ENCODE measurements around the gene LIMK1. TPM values are rescaled to one million over a fixed set of nuclear protein-coding genes. Genes with fewer than 3 reads are reported as not detected.

Gene LIMK1
- total RNA-seq, 1 experiment from 2014 or later = 56.3 TPM

GRCh38 chr7:74129887-74130286 is 46.3 kb downstream of the LIMK1 start:
- BruUV-seq (replicated peaks) = no TSS peak
- ChIA-PET POLR2A (no interaction called here), CTCF (no interaction called here)

More at GRCh38 chr7:74129887-74130286, 46.3 kb downstream of the LIMK1 start:
- Histone ChIP-seq H3K9me2 (ENCODE audit: insufficient read depth) (no peaks in the 10 kb centered on the region), H2AFZ (ENCODE audit: low read depth, low read length, poor library complexity, severe bottlenecking) (no peak overlapping the region), H3K4me2 (ENCODE audit: low read length) (no peak overlapping the region), H3K4me3 (replicated peaks in 1 of 2; ENCODE audit: low read depth in 1 of 2, low read length in 2 of 2) (no peak overlapping the region), H3K36me3 (ENCODE audit: control insufficient read depth in 1 of 2, insufficient read depth in 2 of 2, low read length in 2 of 2) (no peaks in the 10 kb centered on the region), H3K9me3 (ENCODE audit: control insufficient read depth in 1 of 2, insufficient read depth in 1 of 2, low read depth in 1 of 2, low read length in 2 of 2) (no peaks in the 10 kb centered on the region), H3K79me2 (ENCODE audit: insufficient read depth, low read length) (no peaks in the 10 kb centered on the region), H3K27me3 (ENCODE audit: insufficient read depth, low read length) (no peaks in the 10 kb centered on the region), H4K20me1 (ENCODE audit: insufficient read depth) (no peaks in the 10 kb centered on the region), H3K27ac (ENCODE audit: low read depth, low read length) (no peak overlapping the region), H3K9ac (ENCODE audit: low read length) (no peak overlapping the region), H3K4me1 (ENCODE audit: control insufficient read depth in 1 of 2, insufficient read depth in 2 of 2, low read length in 2 of 2) (peaks cover 24 to 33% of the 10 kb centered on the region in 2 experiments)
- RAD21 ChIA-PET (ENCODE audit: low non-redundant PET in 1 of 2, low total read pairs in 2 of 2, uncharacterized antibody in 2 of 2, unreplicated experiment in 2 of 2) = interaction anchor here in 1 of 2 experiments (0.5 kb wide), 1 partner anchor 91 kb away, joined by 4 read pairs; no protein-coding TSS in a partner anchor
- DNase-seq (ENCODE audit: low read depth, low spot score) = no peak
- TF ChIP-seq SP1 (IDR thresholded peaks at IDR 0.05; ENCODE audit: low read depth) (no peak), YY1 (IDR thresholded peaks at IDR 0.05; ENCODE audit: extremely low read depth, insufficient replicate concordance, low read depth, low read length) (no peak), ELF1 (IDR thresholded peaks at IDR 0.05; ENCODE audit: borderline replicate concordance, low read depth) (no peak), EGR1 (IDR thresholded peaks at IDR 0.05; ENCODE audit: low read depth) (no peak), ZFX (IDR thresholded peaks at IDR 0.05) (no peak), TCF7L2 (IDR thresholded peaks at IDR 0.05; ENCODE audit: borderline replicate concordance, extremely low read depth, insufficient read depth, insufficient read length) (no peak), MAX (IDR thresholded peaks at IDR 0.05) (no peak), FOSL1 (IDR thresholded peaks at IDR 0.05; ENCODE audit: low read depth) (no peak), REST (IDR thresholded peaks at IDR 0.05; ENCODE audit: low read depth) (no peak), EZH2 (IDR thresholded peaks at IDR 0.05) (no peak), RAD21 (IDR thresholded peaks at IDR 0.05; ENCODE audit: low read depth) (no peak), POLR2AphosphoS5 (IDR thresholded peaks at IDR 0.05; ENCODE audit: low read depth, low read length) (no peak), EZH2phosphoT487 (IDR thresholded peaks at IDR 0.05; ENCODE audit: borderline replicate concordance) (no peak), SRF (IDR thresholded peaks at IDR 0.05; ENCODE audit: low read depth) (no peak), SIN3A (IDR thresholded peaks at IDR 0.05; ENCODE audit: low read depth) (no peak)
- TF ChIP-seq, protein P1, sequence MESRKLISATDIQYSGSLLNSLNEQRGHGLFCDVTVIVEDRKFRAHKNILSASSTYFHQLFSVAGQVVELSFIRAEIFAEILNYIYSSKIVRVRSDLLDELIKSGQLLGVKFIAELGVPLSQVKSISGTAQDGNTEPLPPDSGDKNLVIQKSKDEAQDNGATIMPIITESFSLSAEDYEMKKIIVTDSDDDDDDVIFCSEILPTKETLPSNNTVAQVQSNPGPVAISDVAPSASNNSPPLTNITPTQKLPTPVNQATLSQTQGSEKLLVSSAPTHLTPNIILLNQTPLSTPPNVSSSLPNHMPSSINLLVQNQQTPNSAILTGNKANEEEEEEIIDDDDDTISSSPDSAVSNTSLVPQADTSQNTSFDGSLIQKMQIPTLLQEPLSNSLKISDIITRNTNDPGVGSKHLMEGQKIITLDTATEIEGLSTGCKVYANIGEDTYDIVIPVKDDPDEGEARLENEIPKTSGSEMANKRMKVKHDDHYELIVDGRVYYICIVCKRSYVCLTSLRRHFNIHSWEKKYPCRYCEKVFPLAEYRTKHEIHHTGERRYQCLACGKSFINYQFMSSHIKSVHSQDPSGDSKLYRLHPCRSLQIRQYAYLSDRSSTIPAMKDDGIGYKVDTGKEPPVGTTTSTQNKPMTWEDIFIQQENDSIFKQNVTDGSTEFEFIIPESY (IDR thresholded peaks at IDR 0.05; ENCODE audit: extremely low read depth, insufficient replicate concordance, low read length) = no peak
- ATAC-seq = no peak
- intact Hi-C loops (cut with micrococcal nuclease) = no loop called here

Measured in HCT116 (cell line).